GM21360 (cell line): ENCODE data around the gene CLPSL2.

Source experiments
- ATAC-seq: cut with Tn5 transposase; IDR thresholded peaks from one replicate; pipeline ENCODE4 v1.9.1; 2021; ENCODE audit warnings: mild to moderate bottlenecking, moderate library complexity; ENCODE audit not compliant: unreplicated experiment

Gene CLPSL2

DNA sequence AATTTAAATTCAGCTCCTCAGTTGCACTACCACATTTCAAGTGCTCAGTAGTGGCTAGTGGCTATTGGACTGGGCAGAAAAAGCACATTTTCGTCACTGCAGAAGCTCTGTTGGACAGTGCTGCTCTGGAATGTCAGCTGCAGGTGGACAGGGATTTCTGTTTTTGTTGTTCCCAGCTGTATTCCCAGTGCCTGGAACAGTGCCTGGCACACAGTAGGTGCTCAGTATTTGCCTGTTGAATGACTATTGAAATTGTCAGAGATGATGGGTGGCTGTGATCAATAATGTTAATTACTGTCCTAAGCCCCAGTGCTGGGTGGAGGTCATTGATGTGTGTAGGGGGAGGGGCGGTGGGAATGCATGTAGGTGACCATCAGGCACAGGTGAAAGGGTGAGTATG is 9.9 kb downstream of the CLPSL2 start:
- no peak for ATAC-seq

DNA sequence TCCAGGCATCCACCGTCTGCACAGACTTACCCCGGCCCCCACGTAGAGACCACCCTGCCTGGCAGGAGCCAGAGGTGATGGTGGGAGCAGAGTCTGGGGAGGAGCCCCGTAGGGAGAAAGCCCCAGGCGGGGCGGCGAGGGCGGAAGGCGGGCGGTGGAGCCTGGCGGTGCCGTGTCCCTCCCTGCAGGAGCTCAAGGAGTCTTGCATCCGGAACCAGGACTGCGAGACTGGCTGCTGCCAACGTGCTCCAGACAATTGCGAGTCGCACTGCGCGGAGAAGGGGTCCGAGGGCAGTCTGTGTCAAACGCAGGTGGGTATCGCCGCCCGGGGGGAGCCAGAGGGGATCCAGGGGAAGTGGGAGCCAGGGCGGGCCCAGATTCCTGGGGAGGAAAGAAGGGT is 10.4 kb downstream of the CLPSL2 start:
- no peak for ATAC-seq

DNA sequence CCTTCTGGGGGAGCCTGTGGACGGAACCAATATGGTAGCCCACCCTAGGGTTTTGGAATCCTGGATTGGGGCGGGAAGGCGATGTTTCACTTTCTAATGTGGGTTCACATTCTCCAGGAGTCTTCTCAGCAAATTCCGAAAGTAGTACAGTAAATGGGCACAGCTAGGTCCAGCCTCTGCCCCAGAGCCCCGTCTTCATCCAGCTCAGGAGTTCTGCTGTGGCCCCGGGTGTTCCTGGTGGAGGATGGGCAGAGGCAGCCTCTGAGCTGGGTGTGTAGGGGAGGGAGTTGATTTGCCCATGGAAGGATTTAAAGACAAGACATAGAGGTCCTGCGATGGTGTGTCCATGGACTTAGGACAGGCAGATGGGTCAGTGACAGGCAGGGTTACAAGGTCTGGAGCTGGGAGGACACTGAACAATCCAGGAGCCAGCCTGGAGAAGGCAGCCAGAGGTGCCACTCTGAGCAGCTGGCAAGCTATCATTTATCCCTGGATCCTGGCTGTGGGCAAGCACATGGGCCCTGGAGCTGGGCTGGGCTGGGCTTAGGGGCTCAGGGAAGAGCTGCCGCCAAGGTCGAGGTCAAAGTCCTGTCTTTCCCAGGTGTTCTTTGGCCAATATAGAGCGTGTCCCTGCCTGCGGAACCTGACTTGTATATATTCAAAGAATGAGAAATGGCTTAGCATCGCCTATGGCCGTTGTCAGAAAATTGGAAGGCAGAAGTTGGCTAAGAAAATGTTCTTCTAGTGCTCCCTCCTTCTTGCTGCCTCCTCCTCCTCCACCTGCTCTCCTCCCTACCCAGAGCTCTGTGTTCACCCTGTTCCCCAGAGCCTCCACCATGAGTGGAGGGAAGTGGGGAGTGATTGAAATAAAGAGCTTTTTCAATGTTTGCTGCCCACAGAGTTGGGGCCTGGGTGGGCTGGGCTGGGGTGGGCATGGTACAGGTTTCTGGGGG is 11.1 kb downstream of the CLPSL2 start:
- ATAC-seq, result no peak

DNA sequence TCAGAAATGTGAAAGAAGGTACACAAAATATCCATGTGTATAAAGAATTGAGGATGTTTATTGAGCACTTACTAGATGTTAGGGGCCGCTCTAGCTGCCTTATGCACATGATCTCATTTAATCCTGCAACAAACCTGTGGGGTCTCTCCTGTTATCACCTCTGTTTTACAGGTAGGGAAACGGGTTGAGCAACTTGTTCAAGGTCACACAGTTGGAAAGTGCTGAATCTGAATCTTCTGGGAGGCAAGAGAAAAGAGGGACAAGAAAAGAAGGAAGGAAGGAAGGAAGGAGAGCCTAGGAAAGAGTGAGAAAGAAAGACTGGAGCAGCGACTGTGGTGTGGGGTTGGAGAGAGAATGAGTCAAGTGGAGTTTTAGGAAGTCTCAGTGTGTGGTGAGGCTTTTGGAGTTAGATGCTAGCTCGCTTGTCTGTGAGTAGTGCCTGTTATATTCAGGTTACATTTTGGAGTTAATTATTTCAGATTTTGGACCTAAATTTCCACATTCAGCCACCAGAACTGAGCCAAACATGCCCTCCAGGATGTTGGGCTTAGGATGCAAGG is 12.1 kb downstream of the CLPSL2 start:
- no peak for ATAC-seq

DNA sequence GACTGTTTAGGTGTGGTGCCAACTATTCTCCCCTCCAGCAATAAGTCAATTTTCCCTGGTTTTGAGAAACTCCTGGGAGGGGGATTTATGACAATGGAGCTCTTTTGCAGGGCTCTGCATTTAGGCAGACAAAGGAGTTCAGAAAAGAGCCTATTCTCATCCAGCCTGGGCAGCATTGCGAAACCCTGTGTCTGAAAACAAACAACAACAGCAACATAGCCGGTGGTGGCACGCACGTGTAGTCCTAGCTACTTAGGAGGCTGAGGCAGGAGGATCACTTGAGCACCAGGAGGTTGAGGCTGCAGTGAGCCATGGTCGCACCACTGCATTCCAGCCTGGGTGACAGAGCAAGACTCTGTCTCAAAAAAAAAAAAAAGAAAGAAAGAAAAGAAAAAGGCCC is 14.3 kb downstream of the CLPSL2 start:
- ATAC-seq, result no peak

DNA sequence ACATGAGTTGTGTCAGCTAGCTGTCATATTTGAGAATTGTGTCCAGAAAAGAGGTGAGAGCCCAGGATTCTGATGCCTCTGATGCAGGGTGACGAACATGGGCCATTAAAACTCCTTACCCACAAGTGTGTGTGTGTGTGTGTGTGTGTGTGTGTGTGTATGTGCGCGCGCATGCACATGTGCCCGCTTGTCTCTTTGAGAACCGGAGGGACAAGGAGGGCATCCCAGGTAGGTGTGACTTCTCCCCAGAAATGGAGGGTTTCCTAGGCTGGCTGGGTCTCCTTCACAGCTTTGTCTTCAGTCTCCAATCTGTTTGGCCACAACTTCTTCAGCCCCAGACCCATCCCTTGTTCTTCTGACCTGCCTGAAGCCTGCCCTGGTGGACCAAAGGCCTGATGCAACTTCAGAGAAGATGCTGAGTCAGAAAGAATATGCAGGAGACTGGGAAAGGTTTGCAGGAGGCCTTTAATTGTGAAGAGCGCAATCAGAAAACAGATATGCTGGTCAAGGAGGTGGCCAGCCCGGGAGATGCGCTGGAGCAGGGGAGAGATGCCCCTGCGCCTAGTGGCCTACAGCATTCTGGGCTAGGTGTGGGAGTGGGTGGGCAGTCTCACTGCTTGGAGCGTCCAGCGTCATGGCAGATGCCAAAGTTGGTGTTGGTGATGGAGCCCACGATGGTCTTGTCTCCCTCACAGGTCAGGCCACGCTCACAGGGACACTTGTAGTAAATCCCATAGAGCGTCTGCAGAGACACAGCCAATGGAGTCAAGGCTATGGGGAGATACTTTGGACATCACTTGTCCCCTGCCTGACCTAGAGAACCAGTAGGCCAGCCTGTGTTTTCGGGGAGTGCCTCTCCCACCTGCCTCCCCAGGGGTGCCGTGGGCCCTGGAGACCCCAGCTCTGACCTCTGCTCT is 18.4 kb downstream of the CLPSL2 start:
- no peak for ATAC-seq

DNA sequence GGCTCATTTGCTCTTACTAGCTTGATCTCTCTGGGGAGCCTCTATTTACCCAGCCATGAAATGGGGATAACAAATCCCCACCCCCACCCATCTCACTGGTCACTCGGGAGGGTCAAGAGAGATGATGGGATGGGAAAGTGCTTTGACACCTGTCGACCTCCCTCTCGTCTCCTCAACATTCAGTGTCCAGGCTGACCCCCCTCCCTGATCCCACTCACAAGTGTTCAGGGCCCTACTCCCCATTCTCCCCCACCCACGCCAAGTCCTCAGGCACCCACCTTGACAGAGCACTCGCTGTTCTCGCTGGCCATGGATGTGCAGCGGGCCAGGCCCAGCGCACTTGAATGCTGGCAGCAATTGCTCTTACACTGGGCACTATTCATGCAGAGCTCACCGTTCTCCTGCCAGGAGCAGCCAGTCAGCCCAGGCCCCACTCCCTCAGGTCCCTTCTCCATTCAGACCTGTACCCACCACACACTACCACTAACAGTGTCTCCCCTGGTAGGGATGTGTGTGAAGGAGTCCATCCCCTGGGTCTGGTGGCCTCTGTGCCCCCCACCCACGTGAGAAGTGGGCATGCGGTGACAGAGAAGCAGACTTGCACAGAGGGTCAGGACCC is 19.2 kb downstream of the CLPSL2 start:
- ATAC-seq, result no peak

DNA sequence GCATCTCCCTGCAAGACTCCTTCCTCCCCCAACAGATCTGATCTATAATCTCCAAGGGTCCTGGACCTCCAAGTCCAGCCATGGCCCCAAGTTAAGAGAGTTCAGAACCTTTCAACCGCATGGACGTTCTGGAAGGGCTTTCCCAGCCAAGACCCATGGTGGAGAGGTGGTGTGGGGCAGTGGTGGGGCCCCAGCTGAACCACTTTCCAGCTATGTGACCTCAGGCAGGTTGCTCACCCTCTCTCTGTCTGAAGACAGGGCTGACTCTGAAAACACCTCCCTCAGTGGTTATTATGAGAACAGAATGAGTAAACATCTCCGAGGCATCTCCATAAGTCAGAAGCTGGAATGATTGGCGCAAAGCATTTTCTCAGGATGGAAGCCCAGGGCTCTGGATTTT is 19.8 kb downstream of the CLPSL2 start:
- no peak for ATAC-seq

DNA sequence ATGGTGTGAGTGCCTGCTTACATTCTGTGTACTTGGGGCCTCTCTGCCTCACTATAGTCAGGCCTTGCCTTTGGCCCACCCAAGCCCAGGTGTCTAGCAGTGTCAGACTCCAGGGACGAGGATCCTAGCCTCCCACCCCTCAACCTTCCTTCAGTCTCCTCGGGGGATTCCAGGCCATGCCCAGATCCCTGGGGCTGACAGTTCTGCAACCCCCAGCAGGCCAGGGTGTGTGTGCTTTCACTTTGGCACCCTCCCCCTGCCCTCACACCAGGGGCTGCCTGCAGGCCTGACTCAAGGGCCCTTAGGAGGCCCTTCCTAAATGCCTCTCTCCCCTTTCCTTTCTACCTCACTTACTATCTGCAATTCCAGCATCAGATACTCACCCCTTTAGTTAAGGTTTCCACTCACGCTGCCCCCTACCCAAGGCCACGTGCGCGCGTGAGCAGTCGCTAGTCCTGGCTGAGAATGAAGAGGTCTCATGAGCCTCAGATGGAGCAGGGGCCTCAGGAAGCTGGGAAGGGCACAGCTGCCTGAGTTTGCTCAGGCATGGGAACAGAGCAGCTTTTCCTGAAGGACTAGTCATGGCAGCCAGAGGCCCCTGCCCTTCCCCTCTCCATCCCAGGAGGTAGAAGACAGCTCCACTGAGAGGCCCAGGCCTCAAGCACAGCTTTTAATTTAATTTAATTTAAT is 21.6 kb downstream of the CLPSL2 start:
- ATAC-seq, result no peak

DNA sequence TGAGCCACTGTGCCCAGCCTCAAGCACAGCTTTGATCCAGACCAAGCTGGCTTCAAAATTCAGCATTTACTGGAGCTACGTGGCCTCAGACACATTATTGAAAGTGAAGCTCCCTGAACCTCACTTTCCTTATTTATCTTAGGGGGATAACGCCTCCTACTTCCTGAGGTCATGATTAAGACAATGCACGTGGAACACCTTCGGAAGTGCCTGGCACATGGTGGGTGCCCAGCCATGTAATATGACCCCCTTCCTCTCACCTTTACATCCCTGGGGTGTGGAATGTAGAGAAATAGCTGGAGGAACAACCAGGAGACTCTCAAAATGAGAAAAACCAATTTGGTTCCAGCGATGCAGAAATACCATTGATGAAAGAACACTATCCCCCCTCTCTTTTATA is 22.3 kb downstream of the CLPSL2 start:
- ATAC-seq, result no peak

DNA sequence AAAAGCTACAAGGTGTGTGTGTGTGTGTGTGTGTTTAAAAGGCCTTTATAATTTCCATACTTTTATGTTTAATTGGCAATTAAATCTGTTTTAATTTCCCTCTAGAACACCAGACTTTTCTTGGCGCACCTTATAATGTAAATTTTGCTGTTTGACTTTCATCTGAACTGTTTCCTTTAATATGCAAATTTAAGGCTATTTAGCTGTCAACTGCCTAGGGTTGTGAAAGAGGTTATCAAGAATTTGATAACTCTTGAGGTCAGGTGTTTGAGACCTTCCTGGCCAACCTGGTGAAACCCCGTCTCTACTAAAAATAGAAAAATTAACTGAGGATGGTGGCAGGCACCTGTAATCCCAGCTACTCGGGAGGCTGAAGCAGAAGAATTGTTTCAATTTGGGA is 24.8 kb downstream of the CLPSL2 start:
- ATAC-seq, result no peak

DNA sequence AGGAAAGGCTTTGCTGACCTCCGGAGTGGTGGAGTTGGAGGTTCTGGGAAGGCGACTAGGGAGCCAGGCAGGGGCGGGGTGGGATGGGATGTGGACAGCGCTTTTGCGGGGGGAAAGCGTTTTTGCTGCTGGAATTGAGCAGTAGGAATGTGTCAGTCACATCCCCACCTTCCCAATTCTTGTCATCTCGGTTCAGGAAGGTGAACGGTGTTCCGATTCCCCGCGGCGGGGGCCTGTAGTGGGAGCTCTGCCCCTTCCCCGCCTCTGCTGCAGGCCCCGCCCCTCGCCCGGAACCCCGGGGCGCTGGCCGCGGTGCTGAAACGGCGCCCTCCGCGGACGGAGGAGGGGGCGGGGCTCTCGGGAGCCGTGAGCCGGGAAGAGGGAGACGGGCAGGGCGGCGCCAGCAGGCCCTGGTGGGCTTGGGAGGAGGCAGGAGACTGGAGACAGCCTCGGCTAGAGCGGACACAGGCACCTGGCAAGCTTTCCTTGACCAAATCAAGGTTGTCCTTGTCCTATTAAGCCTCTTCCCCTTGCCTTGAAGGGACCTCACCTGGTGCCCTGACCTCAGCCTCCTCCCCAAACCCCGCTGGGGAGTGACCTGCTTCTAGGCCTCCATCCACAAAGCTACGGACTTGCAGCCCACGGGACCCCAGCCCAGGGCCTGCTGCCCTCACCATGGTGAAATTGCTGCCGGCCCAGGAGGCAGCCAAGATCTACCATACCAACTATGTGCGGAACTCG is 28.8 kb downstream of the CLPSL2 start, which contains the start of gene LHFPL5:
TSS of gene LHFPL5 (plus strand) at position 357 of the 741 bp plus-strand sequence. CDS start at position 676, 319 bp downstream.
- no peak for ATAC-seq

DNA sequence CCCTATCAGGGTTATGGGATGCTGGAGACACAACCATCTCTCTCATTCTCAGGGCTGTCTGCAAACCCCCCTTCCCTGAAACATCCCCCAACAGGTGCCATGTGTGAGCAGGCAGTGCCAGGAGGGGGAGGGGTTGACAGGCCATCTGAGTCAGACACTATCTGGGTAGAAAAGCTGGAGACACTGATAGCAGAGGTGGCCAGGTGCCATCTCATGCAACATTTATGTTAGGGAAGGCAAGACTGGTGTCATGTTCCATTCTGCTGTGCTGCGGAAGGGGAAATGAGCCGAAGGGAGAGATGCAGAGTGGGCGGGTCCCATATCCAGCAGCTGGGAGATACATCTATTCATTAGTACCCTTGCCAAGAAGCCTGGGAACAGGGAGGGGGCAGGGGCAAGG is 32.3 kb downstream of the CLPSL2 start:
- ATAC-seq, result no peak

DNA sequence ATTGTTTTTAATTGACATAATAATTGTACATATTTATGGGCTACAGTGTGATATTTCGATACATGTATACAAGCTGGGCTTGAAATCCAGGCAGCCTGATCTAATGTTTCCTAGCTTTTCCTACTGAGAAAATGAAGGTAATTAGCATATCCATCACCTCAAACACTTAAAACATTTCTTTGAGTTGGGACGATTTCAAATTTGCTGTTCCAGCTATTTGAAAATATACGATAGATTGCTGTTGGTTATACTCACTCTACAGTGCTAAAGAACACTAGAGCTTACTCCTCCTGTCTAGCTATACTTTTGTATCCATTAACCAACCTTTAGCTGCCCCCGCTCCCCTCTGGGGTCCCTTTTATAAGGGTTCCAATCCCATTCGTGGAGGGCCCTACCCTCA is 33.4 kb downstream of the CLPSL2 start:
- ATAC-seq, result no peak

DNA sequence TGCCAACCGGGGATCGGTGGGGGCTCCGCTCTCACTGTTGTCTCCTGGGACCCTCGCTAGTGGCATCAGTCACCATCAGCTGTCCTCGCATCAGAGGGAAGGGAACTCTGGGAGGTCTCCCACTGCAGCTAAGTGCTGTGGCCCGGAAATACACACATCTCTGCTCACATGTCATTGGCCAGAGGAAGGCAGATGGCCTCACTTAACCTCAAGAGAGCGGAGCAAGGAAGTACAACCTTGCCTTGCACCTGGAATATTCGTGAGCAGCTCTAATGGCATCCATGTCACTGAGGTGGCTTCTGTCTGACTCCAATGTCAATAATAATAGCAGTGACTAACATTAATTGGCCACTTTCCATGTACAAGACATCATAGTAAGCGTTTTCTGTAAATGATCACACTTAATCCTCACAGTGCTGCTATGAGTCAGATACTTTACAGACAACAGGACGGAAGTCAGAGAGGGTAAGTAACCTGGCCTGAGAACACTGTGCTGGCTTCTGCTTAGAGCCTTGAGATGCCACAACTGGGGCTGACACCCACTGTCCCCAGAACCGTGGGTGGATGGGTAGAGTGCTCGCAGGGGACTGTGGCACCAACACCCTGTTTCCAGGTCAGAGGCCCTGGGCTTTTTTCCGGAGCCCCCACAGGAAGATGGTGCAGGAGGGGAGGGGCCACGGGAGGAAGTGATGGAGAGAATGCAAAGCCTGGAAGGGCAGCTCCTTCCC is 34.7 kb downstream of the CLPSL2 start:
- no peak for ATAC-seq

DNA sequence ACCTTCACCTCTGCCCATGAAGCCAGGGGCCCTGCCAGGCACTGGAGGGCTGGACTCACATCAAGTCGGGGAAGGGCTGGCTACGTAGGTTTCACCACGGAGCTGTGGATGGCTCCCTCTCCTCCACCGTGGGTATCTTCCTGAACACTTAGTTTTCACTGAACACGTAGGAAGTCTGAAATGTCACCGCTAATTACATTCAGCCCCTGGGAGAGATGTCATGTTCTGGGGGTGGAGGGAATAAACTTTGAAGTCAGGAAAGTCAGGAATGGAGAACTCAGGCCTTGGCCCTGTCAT is 35.2 kb downstream of the CLPSL2 start:
- no peak for ATAC-seq

DNA sequence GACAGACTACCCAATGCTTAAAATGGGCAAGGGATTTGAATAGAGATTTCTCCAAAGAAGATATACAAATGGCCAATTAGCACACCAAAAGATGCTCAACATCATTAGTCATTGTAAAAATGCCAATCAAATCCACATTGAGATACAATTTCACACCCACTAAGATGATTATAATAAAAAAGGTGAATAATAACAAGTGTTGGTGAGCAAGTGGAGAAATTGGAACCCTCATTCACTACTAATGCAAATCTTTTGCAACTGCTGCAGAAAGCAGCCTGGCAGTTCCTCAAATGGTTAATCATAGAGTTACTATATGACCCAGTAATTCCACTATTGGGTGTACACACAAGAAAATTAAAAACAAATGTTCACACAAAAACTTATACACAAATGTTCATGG is 41.1 kb downstream of the CLPSL2 start:
- no peak for ATAC-seq

DNA sequence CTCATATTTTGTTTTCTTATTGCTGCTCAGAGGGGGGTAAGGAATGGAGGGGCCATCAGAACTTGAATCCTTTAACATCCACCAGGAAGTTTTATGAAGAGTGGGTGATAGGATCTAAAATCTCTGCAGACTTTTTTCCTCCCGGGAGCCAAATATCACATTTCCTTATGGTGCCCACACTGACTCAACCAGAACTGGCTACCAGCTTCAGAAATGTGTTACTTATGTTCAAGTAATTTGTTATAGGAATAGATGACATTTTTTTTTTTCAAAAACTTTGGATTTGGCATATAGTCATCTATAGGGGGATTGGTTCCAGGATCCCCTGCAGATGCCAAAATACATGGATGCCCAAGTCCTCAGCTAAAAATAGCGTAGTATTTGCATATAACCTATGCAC is 47.2 kb downstream of the CLPSL2 start:
- ATAC-seq, result no peak

DNA sequence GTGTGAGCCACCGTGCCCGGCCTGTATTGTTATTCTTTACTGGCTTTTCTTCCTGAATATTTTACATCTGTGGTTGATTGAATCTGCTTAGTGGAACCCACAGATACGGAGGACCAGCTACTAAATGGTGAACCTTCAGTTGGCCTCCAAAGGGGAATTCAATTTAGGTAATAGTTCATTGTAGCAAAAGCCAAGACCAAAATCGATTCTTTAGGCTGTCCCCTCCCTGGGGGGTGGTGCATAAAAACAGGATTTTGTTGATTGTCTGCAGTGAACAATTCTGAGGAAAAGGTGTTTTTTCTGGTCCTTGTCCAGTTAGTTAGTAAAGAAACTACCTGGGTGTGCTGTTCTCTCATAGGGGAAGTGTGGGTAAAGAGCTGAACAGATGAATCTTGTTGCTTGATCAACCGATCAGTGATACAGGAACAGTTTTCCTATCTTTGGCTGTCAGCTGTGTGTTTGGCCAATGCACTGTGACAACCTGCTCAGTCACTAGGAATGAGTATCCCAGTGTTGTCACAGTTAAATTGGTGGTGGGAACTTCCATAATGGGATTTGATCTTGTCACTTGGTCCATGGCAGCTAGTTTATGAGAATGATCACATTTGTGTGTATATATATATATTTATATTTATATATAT is 48.3 kb downstream of the CLPSL2 start:
- no peak for ATAC-seq
